ENCODE data around the gene TRIM54.

Gene TRIM54

DNA sequence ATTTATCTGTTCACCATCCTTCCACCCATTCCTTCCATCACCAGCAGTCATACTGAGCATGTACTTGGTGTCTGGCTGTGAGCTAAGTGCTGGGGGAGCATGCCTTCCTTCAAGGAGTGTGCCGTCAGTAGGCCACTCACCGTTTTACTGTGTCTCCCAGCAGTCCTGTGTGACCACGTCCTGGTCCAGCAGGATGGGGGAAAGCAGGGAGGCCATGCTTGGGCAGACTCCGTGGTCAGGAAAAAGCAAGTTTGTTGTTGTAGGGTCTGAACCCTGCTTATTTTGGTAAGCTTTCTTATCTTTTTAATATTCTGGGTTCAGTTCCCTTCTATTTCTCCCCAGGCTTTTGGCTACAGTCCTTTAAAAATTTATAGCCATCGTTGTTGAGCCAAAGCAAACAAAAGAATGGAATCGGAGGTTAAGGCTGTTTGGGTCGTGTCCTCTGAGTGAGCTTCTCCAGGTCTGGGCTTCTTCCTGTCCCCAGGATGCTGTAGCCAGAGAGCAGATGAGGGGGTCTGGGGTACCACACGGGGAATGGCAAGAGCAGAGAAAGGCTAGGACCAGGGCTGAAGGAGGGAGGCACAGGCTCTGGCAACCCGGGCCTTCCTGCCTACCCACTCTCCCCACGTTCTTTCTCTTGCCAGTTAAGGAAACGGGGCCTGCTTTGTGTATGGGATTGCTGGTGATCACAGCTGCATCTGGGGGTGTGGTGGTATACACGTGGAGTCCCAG lies 32.9 kb upstream of the TRIM54 start:
- TF ChIP-seq, protein P1, sequence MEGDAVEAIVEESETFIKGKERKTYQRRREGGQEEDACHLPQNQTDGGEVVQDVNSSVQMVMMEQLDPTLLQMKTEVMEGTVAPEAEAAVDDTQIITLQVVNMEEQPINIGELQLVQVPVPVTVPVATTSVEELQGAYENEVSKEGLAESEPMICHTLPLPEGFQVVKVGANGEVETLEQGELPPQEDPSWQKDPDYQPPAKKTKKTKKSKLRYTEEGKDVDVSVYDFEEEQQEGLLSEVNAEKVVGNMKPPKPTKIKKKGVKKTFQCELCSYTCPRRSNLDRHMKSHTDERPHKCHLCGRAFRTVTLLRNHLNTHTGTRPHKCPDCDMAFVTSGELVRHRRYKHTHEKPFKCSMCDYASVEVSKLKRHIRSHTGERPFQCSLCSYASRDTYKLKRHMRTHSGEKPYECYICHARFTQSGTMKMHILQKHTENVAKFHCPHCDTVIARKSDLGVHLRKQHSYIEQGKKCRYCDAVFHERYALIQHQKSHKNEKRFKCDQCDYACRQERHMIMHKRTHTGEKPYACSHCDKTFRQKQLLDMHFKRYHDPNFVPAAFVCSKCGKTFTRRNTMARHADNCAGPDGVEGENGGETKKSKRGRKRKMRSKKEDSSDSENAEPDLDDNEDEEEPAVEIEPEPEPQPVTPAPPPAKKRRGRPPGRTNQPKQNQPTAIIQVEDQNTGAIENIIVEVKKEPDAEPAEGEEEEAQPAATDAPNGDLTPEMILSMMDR (IDR thresholded peaks at IDR 0.05; ENCODE audit: low read depth, low read length), result no peak
- H3K4me3 ChIP-seq (ENCODE audit: low read depth, low read length), result no peak overlapping the region

DNA sequence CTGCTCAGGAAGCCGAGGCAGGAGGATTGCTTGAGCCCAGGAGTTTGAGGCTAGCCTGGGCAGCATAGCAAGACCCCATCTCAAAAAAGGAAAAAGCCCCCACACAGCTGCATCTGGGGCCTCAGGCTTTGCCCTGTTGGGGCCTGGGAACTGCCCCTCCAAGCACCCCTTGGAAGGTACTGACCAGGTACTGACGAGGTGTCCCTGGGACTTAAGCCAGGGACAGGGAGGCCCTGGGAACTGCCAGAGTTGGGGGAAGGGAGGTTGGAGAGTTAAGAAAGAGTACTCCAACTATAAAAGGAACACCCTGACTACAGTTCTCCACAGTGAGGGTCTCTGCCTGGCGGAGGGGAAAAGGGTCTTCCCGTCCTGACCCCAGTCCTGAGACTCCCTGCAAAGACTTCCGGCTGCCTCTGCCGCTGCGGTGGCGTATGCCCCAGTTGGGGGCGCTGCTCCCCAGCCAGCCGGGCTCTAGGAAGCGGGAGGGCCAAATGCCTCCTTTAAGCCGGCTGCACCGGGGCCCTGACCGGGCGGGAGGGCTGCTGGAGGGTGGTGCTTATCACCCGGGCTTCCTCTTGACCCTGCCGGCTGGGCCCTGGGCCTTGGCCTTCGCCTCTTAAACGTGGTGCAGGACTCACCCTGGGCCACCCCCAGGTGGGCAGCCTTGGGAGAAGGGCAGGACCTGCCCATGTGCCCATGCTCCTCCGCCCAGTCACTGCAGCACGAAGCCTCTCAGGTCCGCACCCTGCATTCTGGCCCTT lies 32.2 kb upstream of the TRIM54 start:
- TF ChIP-seq, protein P1 (IDR thresholded peaks at IDR 0.05; ENCODE audit: low read depth, low read length), result peak; percentile 83
- H3K4me3 ChIP-seq (ENCODE audit: low read depth, low read length), result no peak overlapping the region

DNA sequence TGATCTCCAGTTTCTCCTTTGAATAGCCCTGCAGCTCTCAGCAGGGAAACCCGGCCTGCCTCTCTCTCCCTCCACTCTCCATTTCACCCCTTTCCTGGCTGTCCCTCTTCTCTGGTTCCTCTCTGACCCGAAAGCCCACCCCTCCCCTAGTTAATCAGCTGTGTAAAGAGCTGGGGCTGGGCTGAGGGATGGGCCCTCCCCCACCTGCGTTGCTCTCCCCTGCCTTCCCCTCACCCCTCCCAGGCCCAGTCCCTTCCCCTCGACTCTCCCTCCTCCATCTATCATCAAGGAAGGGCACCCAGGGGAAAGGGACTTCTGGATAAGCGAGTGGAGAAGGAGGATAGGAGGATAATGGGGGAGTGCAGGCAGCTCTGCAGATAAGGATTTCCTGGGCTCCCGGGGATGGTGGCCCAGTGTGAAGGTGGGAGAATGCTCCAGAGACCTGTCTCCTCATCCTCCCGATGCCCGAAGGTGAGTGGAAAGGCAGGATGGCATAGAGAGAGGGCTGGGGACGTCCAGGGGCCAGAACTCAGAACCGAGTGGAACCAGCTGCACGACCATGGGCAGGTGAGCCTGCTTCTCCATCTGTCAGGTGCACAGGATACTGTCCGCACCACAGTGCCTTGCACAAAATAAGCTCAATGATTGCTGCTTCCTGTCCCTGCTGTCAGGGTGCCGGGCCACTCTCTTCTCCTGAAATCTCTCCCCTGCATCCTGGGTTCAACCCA lies 31.4 kb upstream of the TRIM54 start:
- H3K4me3 ChIP-seq (ENCODE audit: low read depth, low read length), result no peak overlapping the region

DNA sequence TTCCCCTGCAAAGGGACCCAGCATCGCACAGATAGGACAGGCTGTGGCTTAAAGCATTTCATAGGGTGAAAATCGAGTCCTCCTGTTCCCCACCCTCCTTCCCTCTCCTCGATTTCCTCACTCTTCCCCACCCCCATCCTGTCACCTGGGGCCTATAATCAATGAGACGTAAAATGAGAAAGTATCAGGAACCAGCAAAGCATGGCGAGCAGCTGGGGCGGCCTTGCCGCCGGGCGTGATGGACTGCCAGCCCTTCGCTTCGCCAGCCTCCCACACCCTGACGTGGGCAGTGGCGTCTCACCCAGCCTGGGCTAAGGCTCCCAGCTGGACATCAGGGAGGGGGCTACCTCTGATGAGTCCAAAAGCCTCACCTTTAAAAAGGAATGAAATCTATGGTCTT lies 30.5 kb upstream of the TRIM54 start:
- TF ChIP-seq, protein P1 (IDR thresholded peaks at IDR 0.05; ENCODE audit: low read depth, low read length), result no peak
- H3K4me3 ChIP-seq (ENCODE audit: low read depth, low read length), result no peak overlapping the region

More for the DNA sequence above, 31.4 kb upstream of the TRIM54 start:
- TF ChIP-seq, protein P1 (IDR thresholded peaks at IDR 0.05; ENCODE audit: low read depth, low read length), result no peak

DNA sequence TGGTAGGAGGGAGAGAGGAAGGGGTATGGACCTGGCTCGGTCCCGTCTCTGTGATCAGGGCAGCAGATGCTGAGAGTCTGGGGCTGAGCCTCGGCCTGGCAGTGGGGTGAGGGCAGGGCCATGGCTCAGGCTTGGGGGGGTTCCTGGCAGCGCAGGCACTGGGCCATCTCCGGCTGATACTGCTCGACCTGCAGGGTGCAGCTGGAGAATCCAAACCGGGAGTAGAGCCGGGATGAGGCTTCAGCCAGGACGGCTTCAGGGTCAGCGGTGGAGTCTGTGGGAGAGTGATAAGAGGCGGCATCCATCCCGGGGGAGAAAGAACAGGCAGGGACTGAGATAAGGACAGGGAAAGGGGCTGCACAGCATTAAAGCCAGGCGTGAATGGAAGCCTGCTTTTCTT lies 27.0 kb upstream of the TRIM54 start:
- TF ChIP-seq, protein P1 (IDR thresholded peaks at IDR 0.05; ENCODE audit: low read depth, low read length), result no peak
- H3K4me3 ChIP-seq (ENCODE audit: low read depth, low read length), result no peak overlapping the region

DNA sequence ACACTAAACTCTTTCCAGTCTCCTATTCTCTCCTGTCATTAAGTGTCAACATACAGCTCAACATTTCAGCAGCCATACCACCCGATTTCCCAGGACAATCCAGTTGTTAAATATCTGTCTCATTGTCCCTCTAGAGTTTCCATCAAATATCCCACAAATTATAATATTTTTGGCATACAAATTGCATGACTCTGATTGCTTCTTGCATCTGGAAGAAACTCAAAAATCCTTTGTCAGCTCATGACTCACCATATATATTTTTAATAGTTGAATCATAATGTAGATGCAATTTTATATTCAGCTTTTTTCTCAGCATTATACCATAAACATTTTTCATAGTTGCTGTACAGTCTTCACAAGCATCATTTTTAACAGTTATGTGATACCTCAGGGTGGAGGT lies 26.6 kb upstream of the TRIM54 start:
- no peak overlapping the region for H3K4me3 ChIP-seq (ENCODE audit: low read depth, low read length)
- TF ChIP-seq, protein P1 (IDR thresholded peaks at IDR 0.05; ENCODE audit: low read depth, low read length), result no peak

Measured in WI38 (cell line).